Measurements from ENCODE around the gene LARP1.
"Not testable (repeated sequence)": the region's sequence is repeated elsewhere in the genome, so short reads cannot be mapped to it uniquely, and the experiment has no call there.

Gene LARP1

GRCh38 chr5:154735362-154735761, 19.8 kb upstream of the LARP1 start:
- not testable (repeated sequence) for DNase-seq (ENCODE audit: low read depth)

GRCh38 chr5:154736372-154736771, 18.8 kb upstream of the LARP1 start:
- DNase-seq (ENCODE audit: low read depth), result not testable (repeated sequence)

GRCh38 chr5:154737667-154738320, 17.4 kb upstream of the LARP1 start:
- DNase-seq (ENCODE audit: low read depth), result no peak

- DNase-seq (ENCODE audit: low read depth), result peak; percentile 81
Measured at GRCh38 chr5:154740483-154740882, 14.7 kb upstream of the LARP1 start.

GRCh38 chr5:154740957-154741356, 14.2 kb upstream of the LARP1 start:
- peak; percentile 55 for DNase-seq (ENCODE audit: low read depth)

- no peak for DNase-seq (ENCODE audit: low read depth)
Measured at GRCh38 chr5:154741415-154741814, 13.8 kb upstream of the LARP1 start.

GRCh38 chr5:154743812-154744211, 11.4 kb upstream of the LARP1 start:
- no peak for DNase-seq (ENCODE audit: low read depth)

GRCh38 chr5:154745349-154745748, 9.8 kb upstream of the LARP1 start:
- DNase-seq (ENCODE audit: low read depth), result no peak

GRCh38 chr5:154749491-154749890, 5.7 kb upstream of the LARP1 start:
- no peak for DNase-seq (ENCODE audit: low read depth)

GRCh38 chr5:154750641-154751040, 4.5 kb upstream of the LARP1 start:
- DNase-seq (ENCODE audit: low read depth), result not testable (repeated sequence)

GRCh38 chr5:154751854-154752253, 3.3 kb upstream of the LARP1 start:
- no peak for DNase-seq (ENCODE audit: low read depth)

- DNase-seq (ENCODE audit: low read depth), result peak; percentile 94
Measured at GRCh38 chr5:154753792-154754191, 1.4 kb upstream of the LARP1 start.

- peak; percentile 98 for DNase-seq (ENCODE audit: low read depth)
Measured at GRCh38 chr5:154754460-154755360, 467 bp upstream of the LARP1 start.

- DNase-seq (ENCODE audit: low read depth), result no peak
Measured at GRCh38 chr5:154756009-154756867, 1.1 kb downstream of the LARP1 start.

GRCh38 chr5:154756868-154757813, 2.0 kb downstream of the LARP1 start:
- DNase-seq (ENCODE audit: low read depth), result peak; percentile 31

GRCh38 chr5:154757814-154758406, 2.7 kb downstream of the LARP1 start:
- no peak for DNase-seq (ENCODE audit: low read depth)

- DNase-seq (ENCODE audit: low read depth), result no peak
Measured at GRCh38 chr5:154758493-154758892, 3.3 kb downstream of the LARP1 start.

- no peak for DNase-seq (ENCODE audit: low read depth)
Measured at GRCh38 chr5:154758977-154759376, 3.8 kb downstream of the LARP1 start.

- DNase-seq (ENCODE audit: low read depth), result not testable (repeated sequence)
Measured at GRCh38 chr5:154759868-154760267, 4.7 kb downstream of the LARP1 start.

GRCh38 chr5:154761046-154761736, 6.0 kb downstream of the LARP1 start:
- no peak for DNase-seq (ENCODE audit: low read depth)
